Activated CD4-positive, alpha-beta memory T cell treated with anti-CD3 and anti-CD28 coated beads for 36 hours (primary cell): ENCODE results near the gene ANGEL2. TPM values are rescaled to one million over a fixed set of nuclear protein-coding genes. Genes with fewer than 3 reads are reported as not detected.

Experiments used
- CTCF ChIA-PET: fragments of 350-600 bp; sonication (Branson Sonifier 250); formaldehyde crosslinking; loops from one replicate; lab custom pipeline; 2021; ENCODE audit warnings: antibody characterized with exemption, inconsistent platforms; lab: Charles Lee
- POLR2A ChIA-PET: fragments of 350-600 bp; sonication (Branson Sonifier 250); formaldehyde crosslinking; loops from one replicate; lab custom pipeline; 2021; ENCODE audit warnings: antibody characterized with exemption; lab: Charles Lee
- DNase-seq: peaks from one replicate; pipeline ENCODE4 v3.0.0-alpha.2; 2020
- H3K27ac Mint-ChIP-seq: one replicate; pipeline ENCODE4 v1.8.0; 2021; ENCODE audit warnings: mixed read lengths
- H3K27me3 Mint-ChIP-seq: one replicate; pipeline ENCODE4 v1.8.0; 2021; ENCODE audit warnings: mixed read lengths
- H3K36me3 Mint-ChIP-seq: one replicate; pipeline ENCODE4 v1.8.0; 2021; ENCODE audit warnings: mixed read lengths
- H3K4me1 Mint-ChIP-seq: one replicate; pipeline ENCODE4 v1.8.0; 2021; ENCODE audit warnings: low read depth, mixed read lengths
- H3K4me3 Mint-ChIP-seq: one replicate; pipeline ENCODE4 v1.8.0; 2021; ENCODE audit warnings: mild to moderate bottlenecking, mixed read lengths
- H3K9me3 Mint-ChIP-seq: one replicate; pipeline ENCODE4 v1.8.0; 2021; ENCODE audit warnings: mixed read lengths
- intact Hi-C: fragments of 100-400 bp; cut with micrococcal nuclease; formaldehyde crosslinking; loops from one replicate; pipeline ENCODE4 v1.15.1; 2023
- total RNA-seq, 2 experiments: library from RNA; stranded (reverse); gene quantifications; one replicate each; pipeline ENCODE4 v1.2.3, GENCODE V29; 2021

The ANGEL2 gene
- total RNA-seq, 2 experiments from 2014 or later, result 41.3 to 46.4 TPM

- POLR2A ChIA-PET, result no interaction called here
- no peak overlapping the region for H3K27ac Mint-ChIP-seq
- CTCF ChIA-PET, result interaction anchor here (1.7 kb wide), 1 partner anchor 12 kb away, joined by 4 read pairs; no protein-coding TSS in a partner anchor
Observed at GRCh38 chr1:212955961-212956620, 59.6 kb downstream of the ANGEL2 start.

GRCh38 chr1:212955098-212955497 is 60.6 kb downstream of the ANGEL2 start:
- Mint-ChIP-seq H3K27me3 (peaks cover 38% of the 10 kb centered on the region), H3K4me1 (peaks cover 6% of the 10 kb centered on the region), H3K27ac (no peak overlapping the region), H3K9me3 (no peaks in the 10 kb centered on the region), H3K4me3 (no peak overlapping the region), H3K36me3 (no peaks in the 10 kb centered on the region)
- POLR2A ChIA-PET, result no interaction called here
- DNase-seq, result no peak
- CTCF ChIA-PET, result interaction anchor here (1.7 kb wide), 1 partner anchor 12 kb away, joined by 4 read pairs; no protein-coding TSS in a partner anchor
- intact Hi-C loops, result no loop called here

More at GRCh38 chr1:212955961-212956620, 59.6 kb downstream of the ANGEL2 start:
- Mint-ChIP-seq H3K9me3 (no peaks in the 10 kb centered on the region), H3K36me3 (no peaks in the 10 kb centered on the region), H3K27me3 (peaks cover 29% of the 10 kb centered on the region), H3K4me1 (peaks cover under 1% of the 10 kb centered on the region), H3K4me3 (no peak overlapping the region)
- DNase-seq, result no peak
- intact Hi-C loops, result no loop called here

GRCh38 chr1:212954514-212954913 is 61.2 kb downstream of the ANGEL2 start:
- CTCF ChIA-PET, result interaction anchor here (1.7 kb wide), 1 partner anchor 13 kb away, joined by 4 read pairs; no protein-coding TSS in a partner anchor
- H3K27ac Mint-ChIP-seq, result no peak overlapping the region
- DNase-seq, result no peak
- H3K9me3 Mint-ChIP-seq, result no peaks in the 10 kb centered on the region
- no peak overlapping the region for H3K4me3 Mint-ChIP-seq
- H3K36me3 Mint-ChIP-seq, result no peaks in the 10 kb centered on the region
- intact Hi-C loops, result loop anchor here (5.0 kb wide), 1 partner anchor 97 kb away; the partner anchor contains the start of gene FLVCR1
- H3K27me3 Mint-ChIP-seq, result peaks cover 44% of the 10 kb centered on the region
- peaks cover 7% of the 10 kb centered on the region for H3K4me1 Mint-ChIP-seq
- POLR2A ChIA-PET, result no interaction called here

GRCh38 chr1:212953321-212953720 is 62.3 kb downstream of the ANGEL2 start:
- no peak for DNase-seq
- Mint-ChIP-seq H3K4me1 (peaks cover 7% of the 10 kb centered on the region), H3K4me3 (no peak overlapping the region), H3K36me3 (no peaks in the 10 kb centered on the region), H3K27me3 (peaks cover 49% of the 10 kb centered on the region), H3K27ac (no peak overlapping the region), H3K9me3 (peaks cover under 1% of the 10 kb centered on the region)
- ChIA-PET CTCF (interaction anchor here (0.7 to 1.0 kb wide), 2 partner anchors 14 to 43 kb away, joined by 3 read pairs; no protein-coding TSS in a partner anchor), POLR2A (no interaction called here)
- intact Hi-C loops, result loop anchor here (5.0 kb wide), 1 partner anchor 96 kb away; the partner anchor contains the start of gene FLVCR1

GRCh38 chr1:212952641-212952976 is 63.1 kb downstream of the ANGEL2 start:
- Mint-ChIP-seq H3K4me1 (peaks cover 7% of the 10 kb centered on the region), H3K36me3 (no peaks in the 10 kb centered on the region), H3K4me3 (no peak overlapping the region), H3K27me3 (peaks cover 49% of the 10 kb centered on the region), H3K9me3 (peaks cover 3% of the 10 kb centered on the region), H3K27ac (no peak overlapping the region)
- intact Hi-C loops, result loop anchor here (5.0 kb wide), 1 partner anchor 95 kb away; the partner anchor contains the start of gene FLVCR1
- CTCF ChIA-PET, result no interaction called here
- POLR2A ChIA-PET, result no interaction called here
- DNase-seq, result no peak

GRCh38 chr1:212951947-212952640 is 63.6 kb downstream of the ANGEL2 start:
- Mint-ChIP-seq H3K4me3 (no peak overlapping the region), H3K27ac (no peak overlapping the region), H3K9me3 (peaks cover 3% of the 10 kb centered on the region), H3K4me1 (peaks cover 7% of the 10 kb centered on the region), H3K27me3 (peaks cover 48% of the 10 kb centered on the region), H3K36me3 (no peaks in the 10 kb centered on the region)
- ChIA-PET CTCF (interaction anchor here (2.3 kb wide), 1 partner anchor 43 kb away, joined by 5 read pairs; no protein-coding TSS in a partner anchor), POLR2A (no interaction called here)
- intact Hi-C loops, result loop anchor here (2.0 to 5.0 kb wide), 2 partner anchors 27 to 95 kb away; partner anchors contain the start of gene FLVCR1
- DNase-seq, result no peak

GRCh38 chr1:212951126-212951946 is 64.3 kb downstream of the ANGEL2 start:
- Mint-ChIP-seq H3K27me3 (peaks cover 43% of the 10 kb centered on the region), H3K27ac (no peak overlapping the region), H3K4me1 (peaks cover 7% of the 10 kb centered on the region), H3K36me3 (no peaks in the 10 kb centered on the region), H3K9me3 (peaks cover 3% of the 10 kb centered on the region), H3K4me3 (peak overlapping the region; percentile 72)
- DNase-seq, result peak; percentile 16
- CTCF ChIA-PET, result interaction anchor here (2.3 kb wide), 1 partner anchor 43 kb away, joined by 5 read pairs; no protein-coding TSS in a partner anchor
- intact Hi-C loops, result loop anchor here (2.0 to 5.0 kb wide), 2 partner anchors 27 to 94 kb away; partner anchors contain the start of gene FLVCR1
- POLR2A ChIA-PET, result no interaction called here

- Mint-ChIP-seq H3K27me3 (peaks cover 39% of the 10 kb centered on the region), H3K36me3 (no peaks in the 10 kb centered on the region), H3K4me1 (peaks cover 7% of the 10 kb centered on the region), H3K4me3 (peak within 1 kb of the TSS; percentile 72), H3K9me3 (peaks cover 3% of the 10 kb centered on the region), H3K27ac (no peak within 1 kb of the TSS)
- ChIA-PET CTCF (interaction anchor here (0.8 to 2.3 kb wide), 2 partner anchors 44 to 136 kb away, joined by 4 to 5 read pairs; no protein-coding TSS in a partner anchor), POLR2A (no interaction called here)
- DNase-seq, result peak; percentile 82
- intact Hi-C loops, result loop anchor here (2.0 to 5.0 kb wide), 2 partner anchors 28 to 93 kb away; partner anchors contain the start of gene FLVCR1
Observed at GRCh38 chr1:212950243-212951125, 65.2 kb downstream of the ANGEL2 start, which contains the start of gene VASH2. Gene VASH2 (plus strand): TSS chr1:212950541. CDS start chr1:212951543, 1,002 bp downstream.

GRCh38 chr1:212949771-212950170 is 65.9 kb downstream of the ANGEL2 start:
- Mint-ChIP-seq H3K27ac (no peak overlapping the region), H3K9me3 (peaks cover 3% of the 10 kb centered on the region), H3K36me3 (no peaks in the 10 kb centered on the region), H3K27me3 (peaks cover 39% of the 10 kb centered on the region), H3K4me3 (peak overlapping the region; percentile 72), H3K4me1 (peaks cover 7% of the 10 kb centered on the region)
- ChIA-PET CTCF (interaction anchor here (0.6 kb wide), 1 partner anchor 23 kb away, joined by 3 read pairs; no protein-coding TSS in a partner anchor), POLR2A (no interaction called here)
- DNase-seq, result no peak
- intact Hi-C loops, result loop anchor here (2.0 to 5.0 kb wide), 2 partner anchors 29 to 92 kb away; partner anchors contain the start of gene FLVCR1

GRCh38 chr1:212946872-212947271 is 68.8 kb downstream of the ANGEL2 start:
- Mint-ChIP-seq H3K4me1 (peaks cover 7% of the 10 kb centered on the region), H3K4me3 (no peak overlapping the region), H3K36me3 (no peaks in the 10 kb centered on the region), H3K27me3 (peaks cover 22% of the 10 kb centered on the region), H3K27ac (no peak overlapping the region), H3K9me3 (peaks cover 3% of the 10 kb centered on the region)
- intact Hi-C loops, result no loop called here
- ChIA-PET POLR2A (no interaction called here), CTCF (no interaction called here)
- no peak for DNase-seq
